ENCODE data around the gene TPD52L1. TPM values are rescaled to one million over a fixed set of nuclear protein-coding genes. Genes with fewer than 3 reads are reported as not detected.

TPD52L1 gene
- total and polyA plus RNA-seq, 2 of the 13 experiments (the other 11 are each of a cell fraction or from before 2014, with no cell fraction given), result 0.49 to 0.53 TPM

- TF ChIP-seq, protein P1, sequence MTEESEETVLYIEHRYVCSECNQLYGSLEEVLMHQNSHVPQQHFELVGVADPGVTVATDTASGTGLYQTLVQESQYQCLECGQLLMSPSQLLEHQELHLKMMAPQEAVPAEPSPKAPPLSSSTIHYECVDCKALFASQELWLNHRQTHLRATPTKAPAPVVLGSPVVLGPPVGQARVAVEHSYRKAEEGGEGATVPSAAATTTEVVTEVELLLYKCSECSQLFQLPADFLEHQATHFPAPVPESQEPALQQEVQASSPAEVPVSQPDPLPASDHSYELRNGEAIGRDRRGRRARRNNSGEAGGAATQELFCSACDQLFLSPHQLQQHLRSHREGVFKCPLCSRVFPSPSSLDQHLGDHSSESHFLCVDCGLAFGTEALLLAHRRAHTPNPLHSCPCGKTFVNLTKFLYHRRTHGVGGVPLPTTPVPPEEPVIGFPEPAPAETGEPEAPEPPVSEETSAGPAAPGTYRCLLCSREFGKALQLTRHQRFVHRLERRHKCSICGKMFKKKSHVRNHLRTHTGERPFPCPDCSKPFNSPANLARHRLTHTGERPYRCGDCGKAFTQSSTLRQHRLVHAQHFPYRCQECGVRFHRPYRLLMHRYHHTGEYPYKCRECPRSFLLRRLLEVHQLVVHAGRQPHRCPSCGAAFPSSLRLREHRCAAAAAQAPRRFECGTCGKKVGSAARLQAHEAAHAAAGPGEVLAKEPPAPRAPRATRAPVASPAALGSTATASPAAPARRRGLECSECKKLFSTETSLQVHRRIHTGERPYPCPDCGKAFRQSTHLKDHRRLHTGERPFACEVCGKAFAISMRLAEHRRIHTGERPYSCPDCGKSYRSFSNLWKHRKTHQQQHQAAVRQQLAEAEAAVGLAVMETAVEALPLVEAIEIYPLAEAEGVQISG (CRISPR knock-in tag; IDR thresholded peaks at IDR 0.05), result peak; percentile 92
- TF ChIP-seq CC2D1A (CRISPR knock-in tag; IDR thresholded peaks at IDR 0.05), result 0 out of 2 replicates have a peak, but pooled peaks have one; percentile 54
- no peak for TF ChIP-seq HMGA1 (CRISPR knock-in tag; conservative IDR thresholded peaks at IDR 0.05)
- TF ChIP-seq ZNF431 (CRISPR knock-in tag; IDR thresholded peaks at IDR 0.05; ENCODE audit: borderline replicate concordance, low read depth), result peak; percentile 98
- TF ChIP-seq ZNF547 (CRISPR knock-in tag; IDR thresholded peaks at IDR 0.05), result peak; percentile 99
- TF ChIP-seq, protein P2, sequence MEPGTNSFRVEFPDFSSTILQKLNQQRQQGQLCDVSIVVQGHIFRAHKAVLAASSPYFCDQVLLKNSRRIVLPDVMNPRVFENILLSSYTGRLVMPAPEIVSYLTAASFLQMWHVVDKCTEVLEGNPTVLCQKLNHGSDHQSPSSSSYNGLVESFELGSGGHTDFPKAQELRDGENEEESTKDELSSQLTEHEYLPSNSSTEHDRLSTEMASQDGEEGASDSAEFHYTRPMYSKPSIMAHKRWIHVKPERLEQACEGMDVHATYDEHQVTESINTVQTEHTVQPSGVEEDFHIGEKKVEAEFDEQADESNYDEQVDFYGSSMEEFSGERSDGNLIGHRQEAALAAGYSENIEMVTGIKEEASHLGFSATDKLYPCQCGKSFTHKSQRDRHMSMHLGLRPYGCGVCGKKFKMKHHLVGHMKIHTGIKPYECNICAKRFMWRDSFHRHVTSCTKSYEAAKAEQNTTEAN (CRISPR knock-in tag; conservative IDR thresholded peaks at IDR 0.05), result peak; percentile 94
- no peak for TF ChIP-seq ZNF713 (CRISPR knock-in tag; IDR thresholded peaks at IDR 0.05)
- TF ChIP-seq YEATS2 (CRISPR knock-in tag; IDR thresholded peaks at IDR 0.05; ENCODE audit: borderline replicate concordance), result peak; percentile 41
- TF ChIP-seq ZKSCAN5 (CRISPR knock-in tag; IDR thresholded peaks at IDR 0.05), result no peak
- peak; percentile 95; the same call in 1 of the 2 replicates for TF ChIP-seq IRX3 (CRISPR knock-in tag; IDR thresholded peaks at IDR 0.05; ENCODE audit: borderline replicate concordance, low read depth)
- TF ChIP-seq ZNF383 (CRISPR knock-in tag; IDR thresholded peaks at IDR 0.05; ENCODE audit: borderline replicate concordance), result peak; percentile 97; the same call in 1 of the 2 replicates
- no peak for TF ChIP-seq CCAR2 (optimal IDR thresholded peaks at IDR 0.05; ENCODE audit: low read depth, low read length)
- peak; percentile 79; the same call in 1 of the 2 replicates for TF ChIP-seq HOXA5 (CRISPR knock-in tag; IDR thresholded peaks at IDR 0.05)
- TF ChIP-seq SNAI1 (CRISPR knock-in tag; IDR thresholded peaks at IDR 0.05; ENCODE audit: borderline replicate concordance), result no peak
- TF ChIP-seq ZNF326 (CRISPR knock-in tag; IDR thresholded peaks at IDR 0.05; ENCODE audit: borderline replicate concordance), result 0 out of 2 replicates have a peak, but pooled peaks have one; percentile 31
- TF ChIP-seq ZNF225 (CRISPR knock-in tag; IDR thresholded peaks at IDR 0.05), result peak; percentile 91
- no peak for TF ChIP-seq ZFP36 (IDR thresholded peaks at IDR 0.05; ENCODE audit: borderline replicate concordance, low read depth, low read length, partially characterized antibody)
- peak; percentile 49; the same call in 1 of the 2 replicates for TF ChIP-seq ZBTB10 (CRISPR knock-in tag; IDR thresholded peaks at IDR 0.05; ENCODE audit: borderline replicate concordance)
- peak; percentile 97 for TF ChIP-seq ZNF343 (CRISPR knock-in tag; IDR thresholded peaks at IDR 0.05)
These were observed 148.1 kb downstream of the TPD52L1 start, which contains the start of gene HDDC2 (continued) for GRCh38 chr6:125301435-125302391.
